Endodermal cell (in vitro differentiated cells): ENCODE data around the gene IFNG-AS1. TPM values are rescaled to one million over a fixed set of nuclear protein-coding genes. Genes with fewer than 3 reads are reported as not detected.

Source experiments
- DNase-seq: peaks from one replicate; pipeline ENCODE4 v3.0.0-alpha.2; 2017
- H3K27ac ChIP-seq: 2 replicates; pipeline ENCODE4 v1.5.1; 2013; ENCODE audit warnings: mild to moderate bottlenecking, low read depth, low read length, moderate library complexity
- H3K27me3 ChIP-seq: 2 replicates; pipeline ENCODE4 v1.6.1; 2013; ENCODE audit warnings: mild to moderate bottlenecking, low read length, moderate library complexity; ENCODE audit not compliant: insufficient read depth, control insufficient read depth, poor library complexity, severe bottlenecking
- H3K36me3 ChIP-seq: 2 replicates; pipeline ENCODE4 v1.7.0; 2013; ENCODE audit warnings: mild to moderate bottlenecking, low read length, moderate library complexity; ENCODE audit not compliant: control insufficient read depth, insufficient read depth
- H3K4me1 ChIP-seq: one replicate; pipeline ENCODE4 v1.7.0; 2013; ENCODE audit warnings: low read length; ENCODE audit not compliant: control insufficient read depth, insufficient read depth
- H3K4me3 ChIP-seq: 2 replicates; pipeline ENCODE4 v1.5.1; 2013; ENCODE audit warnings: mild to moderate bottlenecking, low read length, moderate library complexity
- H3K9ac ChIP-seq: 2 replicates; pipeline ENCODE4 v1.6.1; 2013; ENCODE audit warnings: mild to moderate bottlenecking, low read length, moderate library complexity; ENCODE audit not compliant: poor library complexity, severe bottlenecking; ENCODE audit errors: extremely low read depth
- H3K9me3 ChIP-seq: 2 replicates; pipeline ENCODE4 v1.6.1; 2013; ENCODE audit warnings: mild to moderate bottlenecking, low read length, moderate library complexity; ENCODE audit not compliant: control insufficient read depth
- H3K27ac Mint-ChIP-seq: 2 replicates; pipeline ENCODE4 v1.8.0; 2020; ENCODE audit warnings: mixed read lengths
- H3K27me3 Mint-ChIP-seq: 2 replicates; pipeline ENCODE4 v1.8.0; 2021; ENCODE audit warnings: mild to moderate bottlenecking, mixed read lengths; ENCODE audit not compliant: insufficient read depth
- H3K36me3 Mint-ChIP-seq: 2 replicates; pipeline ENCODE4 v1.8.0; 2020; ENCODE audit warnings: low read depth, mixed read lengths
- H3K4me1 Mint-ChIP-seq: 2 replicates; pipeline ENCODE4 v1.8.0; 2020; ENCODE audit warnings: mixed read lengths
- H3K4me3 Mint-ChIP-seq: 2 replicates; pipeline ENCODE4 v1.8.0; 2020; ENCODE audit warnings: mild to moderate bottlenecking, moderate library complexity, mixed read lengths
- H3K9me3 Mint-ChIP-seq: 2 replicates; pipeline ENCODE4 v1.8.0; 2020; ENCODE audit warnings: mild to moderate bottlenecking, mixed read lengths
- CTCF ChIP-seq: fragments of 200-600 bp; sonication (generic); conservative IDR thresholded peaks from 2 replicates; pipeline ENCODE4 v1.5.0; 2021; ENCODE audit warnings: antibody characterized with exemption, mild to moderate bottlenecking
- WGBS, 2 experiments: methylation state at CpG; one replicate each; pipeline versions ENCODE4 v1.1.5 to v1.1.7; 2013; ENCODE audit warnings: missing lambda C conversion rate in 2 of 2, mixed read lengths in 1 of 2; ENCODE audit not compliant: insufficient coverage in 1 of 2, insufficient read length in 1 of 2; 5-methylcytosine and 5-hydroxymethylcytosine counted together
- total RNA-seq, 2 donors: library from RNA; stranded (reverse); fragmentation: NEBNext Ultra II Directional in 1 of 2; extraction: Animal tissue kit (Norgen Biotek cat#: 25700) in 1 of 2; gene quantifications; 2 replicates in 1 of 2; 3 replicates in 1 of 2; pipeline ENCODE4 v1.2.1, GENCODE V29; 2021

The IFNG-AS1 gene
- total RNA-seq, 2 donors from 2014 or later, result not detected

- 92 to 94% methylated on average over 4 to 6 of the region's 6 CpGs for WGBS, 2 experiments
- Mint-ChIP-seq H3K36me3 (no peaks in the 10 kb centered on the region), H3K27ac (no peak overlapping the region), H3K27me3 (no peaks in the 10 kb centered on the region), H3K4me3 (no peak overlapping the region), H3K4me1 (peaks cover 28% of the 10 kb centered on the region), H3K9me3 (no peaks in the 10 kb centered on the region)
- TF ChIP-seq CTCF, result no peak
- Histone ChIP-seq H3K9me3 (no peaks in the 10 kb centered on the region), H3K9ac (no peak overlapping the region), H3K4me1 (peaks cover 9% of the 10 kb centered on the region), H3K36me3 (no peaks in the 10 kb centered on the region), H3K4me3 (no peak overlapping the region), H3K27me3 (no peaks in the 10 kb centered on the region), H3K27ac (no peak overlapping the region)
- no peak for DNase-seq
Observed at GRCh38 chr12:68011206-68011881, 22.1 kb downstream of the IFNG-AS1 start.

GRCh38 chr12:68011882-68012207 lies 22.6 kb downstream of the IFNG-AS1 start:
- no peak overlapping the region for H3K27ac ChIP-seq
- H3K4me3 Mint-ChIP-seq, result no peak overlapping the region
- 94 to 100% methylated on average over 2 of the region's 2 CpGs for WGBS, 2 experiments
- no peak for DNase-seq
- no peak overlapping the region for H3K27ac Mint-ChIP-seq
- no peaks in the 10 kb centered on the region for H3K36me3 ChIP-seq
- no peak overlapping the region for H3K4me3 ChIP-seq
- no peak overlapping the region for H3K9ac ChIP-seq
- no peaks in the 10 kb centered on the region for H3K9me3 ChIP-seq
- H3K36me3 Mint-ChIP-seq, result no peaks in the 10 kb centered on the region
- H3K4me1 Mint-ChIP-seq, result peaks cover 28% of the 10 kb centered on the region
- H3K27me3 Mint-ChIP-seq, result no peaks in the 10 kb centered on the region
- no peaks in the 10 kb centered on the region for H3K9me3 Mint-ChIP-seq
- H3K4me1 ChIP-seq, result peaks cover 9% of the 10 kb centered on the region
- no peak for TF ChIP-seq CTCF
- H3K27me3 ChIP-seq, result no peaks in the 10 kb centered on the region

GRCh38 chr12:68012712-68013111 lies 23.5 kb downstream of the IFNG-AS1 start:
- Histone ChIP-seq H3K27me3 (no peaks in the 10 kb centered on the region), H3K36me3 (no peaks in the 10 kb centered on the region), H3K4me1 (peaks cover 9% of the 10 kb centered on the region), H3K9me3 (no peaks in the 10 kb centered on the region), H3K4me3 (no peak overlapping the region), H3K9ac (no peak overlapping the region), H3K27ac (no peak overlapping the region)
- H3K9me3 Mint-ChIP-seq, result no peaks in the 10 kb centered on the region
- H3K27me3 Mint-ChIP-seq, result no peaks in the 10 kb centered on the region
- no peak overlapping the region for H3K27ac Mint-ChIP-seq
- peaks cover 28% of the 10 kb centered on the region for H3K4me1 Mint-ChIP-seq
- DNase-seq, result no peak
- no peaks in the 10 kb centered on the region for H3K36me3 Mint-ChIP-seq
- 86 to 100% methylated on average over 1 to 2 of the region's 2 CpGs for WGBS, 2 experiments
- H3K4me3 Mint-ChIP-seq, result no peak overlapping the region
- TF ChIP-seq CTCF, result no peak
